HepG2 (cell line): Measurements from ENCODE around the gene TSNAXIP1. TPM values are rescaled to one million over a fixed set of nuclear protein-coding genes. Genes with fewer than 3 reads are reported as not detected.
A peak's percentile ranks its signal among the peaks of the same experiment; 100 is the strongest.

Source experiments
- ATF1 ChIP-seq: IDR thresholded peaks from 2 replicates; pipeline ENCODE4 v1.6.1; 2016; ENCODE audit warnings: mild to moderate bottlenecking, control low read depth
- EHMT2 ChIP-seq: fragments of 200-600 bp; sonication (generic); IDR thresholded peaks from 2 replicates; pipeline ENCODE4 v1.7.0; 2017; ENCODE audit warnings: antibody characterized with exemption, low read depth, low read length, borderline replicate concordance
- FOXJ3 ChIP-seq: sonication (generic); formaldehyde crosslinking; IDR thresholded peaks from 2 replicates; pipeline ENCODE4 v1.4.0; 2020; ENCODE audit warnings: missing genetic modification reagents, mild to moderate bottlenecking, borderline replicate concordance
- GATA4 ChIP-seq: sonication (generic); IDR thresholded peaks from 2 replicates; pipeline ENCODE4 v1.6.1; 2016; ENCODE audit warnings: antibody characterized with exemption, low read depth, borderline replicate concordance
- KAT2B ChIP-seq: fragments of 150-350 bp; IDR thresholded peaks from 2 replicates; pipeline ENCODE4 v1.6.1; 2014; ENCODE audit warnings: low read depth, low read length, borderline replicate concordance
- MAFG ChIP-seq: sonication (generic); formaldehyde crosslinking; IDR thresholded peaks from 2 replicates; pipeline ENCODE4 v1.5.1; 2020; ENCODE audit warnings: mild to moderate bottlenecking, missing genetic modification reagents
- MAZ ChIP-seq, 2 experiments: sonication (generic) in 1 of 2; formaldehyde crosslinking in 1 of 2; IDR thresholded peaks; 2 replicates each; pipeline versions ENCODE4 v1.5.0 to v1.6.1; 2012 to 2020; ENCODE audit warnings: low read depth in 2 of 2, mild to moderate bottlenecking in 2 of 2, borderline replicate concordance in 1 of 2, improper control_type of control experiment in 1 of 2, low read length in 1 of 2, missing genetic modification reagents in 1 of 2, moderate library complexity in 1 of 2
- MED1 ChIP-seq: sonication (generic); formaldehyde crosslinking; IDR thresholded peaks from 2 replicates; pipeline ENCODE4 v1.4.0; 2020; ENCODE audit warnings: missing genetic modification reagents
- MIER2 ChIP-seq: IDR thresholded peaks from 2 replicates; pipeline ENCODE4 v1.6.1; 2016; ENCODE audit warnings: missing biosample characterization, missing genetic modification reagents
- RBM39 ChIP-seq: fragments of 200-400 bp; formaldehyde crosslinking; IDR thresholded peaks from one replicate; pipeline ENCODE4 v1.6.1; 2018; ENCODE audit warnings: antibody characterized with exemption, mild to moderate bottlenecking, low read depth, low read length; ENCODE audit not compliant: poor library complexity, severe bottlenecking
- SOX6 ChIP-seq, 2 experiments: fragments of 450-650 bp in 1 of 2; sonication (generic) in 1 of 2; formaldehyde crosslinking in 1 of 2; IDR thresholded peaks; 2 replicates each; pipeline versions ENCODE4 v1.4.0 to v1.6.1; 2017 to 2020; ENCODE audit warnings: antibody characterized with exemption in 1 of 2, mild to moderate bottlenecking in 1 of 2, missing genetic modification reagents in 1 of 2
- TBX3 ChIP-seq: fragments of 450-650 bp; IDR thresholded peaks from 2 replicates; pipeline ENCODE4 v1.6.1; 2017; ENCODE audit warnings: antibody characterized with exemption, mild to moderate bottlenecking, inconsistent platforms, borderline replicate concordance
- ZBTB21 ChIP-seq: sonication (generic); formaldehyde crosslinking; IDR thresholded peaks from 2 replicates; pipeline ENCODE4 v1.4.0; 2020; ENCODE audit warnings: missing genetic modification reagents
- ZNF317 ChIP-seq: sonication (generic); formaldehyde crosslinking; IDR thresholded peaks from 2 replicates; pipeline ENCODE4 v1.5.0; 2020; ENCODE audit warnings: mild to moderate bottlenecking, missing genetic modification reagents
- ZSCAN29 ChIP-seq: sonication (generic); formaldehyde crosslinking; conservative IDR thresholded peaks from 2 replicates; pipeline ENCODE4 v1.4.0; 2020; ENCODE audit warnings: mild to moderate bottlenecking, missing genetic modification reagents
- polyA plus RNA-seq, 8 experiments: library from polyadenylated mRNA; depleted of rRNA in 3 of 8; stranded (reverse) in 7 of 8; unstranded in 1 of 8; fragments of >200 nt; fragmentation: Illumina TruSeq in 4 of 8; extraction: Trizol in 4 of 8; gene quantifications; 2 replicates each; pipeline versions ENCODE4 v1.2.1 to v1.2.3, GENCODE V29; 2011 to 2016; ENCODE audit warnings: low read depth in 4 of 8, missing spikeins in 1 of 8, mixed read lengths in 1 of 8; ENCODE audit not compliant: insufficient read depth in 1 of 8
- total RNA-seq, 5 experiments: library from RNA; depleted of rRNA; stranded (reverse); fragments of >200 nt; fragmentation: Illumina TruSeq; extraction: Trizol; gene quantifications; 2 replicates each; pipeline ENCODE4 v1.2.3, GENCODE V29; 2016; ENCODE audit warnings: low read depth in 1 of 5
- TF ChIP-seq, protein P1 (sequence below): sonication (generic); formaldehyde crosslinking; IDR thresholded peaks from 2 replicates; pipeline ENCODE4 v1.5.0; 2020; ENCODE audit warnings: missing genetic modification reagents
- TF ChIP-seq, protein P2 (sequence below): sonication (generic); formaldehyde crosslinking; IDR thresholded peaks from 2 replicates; pipeline ENCODE4 v1.4.0; 2020; ENCODE audit warnings: low read depth, missing genetic modification reagents
- TF ChIP-seq, protein P3 (sequence below): sonication (generic); IDR thresholded peaks from 2 replicates; pipeline ENCODE4 v1.6.1; 2016; ENCODE audit warnings: low read depth, borderline replicate concordance
- TF ChIP-seq, protein P4 (sequence below): sonication (generic); formaldehyde crosslinking; IDR thresholded peaks from 2 replicates; pipeline ENCODE4 v1.5.1; 2020; ENCODE audit warnings: mild to moderate bottlenecking, missing genetic modification reagents, moderate library complexity

The TSNAXIP1 gene
- total and polyA plus RNA-seq, 2 of the 13 experiments (the other 11 are each of a cell fraction or from before 2014, with no cell fraction given) = 0.37 to 0.86 TPM

DNA sequence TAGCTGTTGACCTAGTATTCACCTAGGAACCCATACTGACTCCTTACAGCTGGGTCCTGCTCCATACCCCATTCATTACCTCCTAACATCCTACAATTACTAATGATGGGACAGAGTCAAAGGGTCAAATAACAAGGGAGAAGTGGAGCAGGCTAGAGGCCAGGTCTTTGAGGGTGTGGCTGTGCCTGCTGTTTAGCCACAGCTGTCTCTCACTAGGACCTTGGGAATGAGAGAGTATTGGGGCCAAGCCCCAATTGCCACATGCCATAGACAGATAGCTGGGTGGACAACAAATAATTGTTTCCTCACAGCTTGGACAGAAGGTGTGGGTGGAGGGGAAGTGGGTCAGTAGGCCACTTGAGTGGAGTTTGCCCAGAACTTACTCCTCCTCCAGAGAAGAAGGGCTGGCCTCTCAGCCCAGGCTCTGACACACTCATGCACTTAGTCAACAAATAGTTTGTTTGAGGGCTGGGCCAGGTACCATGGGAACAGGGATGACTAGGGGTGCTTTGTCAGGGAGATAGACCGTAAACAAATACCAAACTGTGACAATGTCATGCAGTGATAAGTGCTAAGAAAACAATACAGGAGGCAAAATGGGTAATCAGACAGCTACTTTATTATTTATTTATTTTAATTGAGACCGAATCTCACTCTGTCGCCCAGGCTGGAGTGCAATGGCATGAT lies 51.0 kb downstream of the TSNAXIP1 start (continued):
- no peak for TF ChIP-seq KAT2B
- TF ChIP-seq EHMT2 = peak; percentile 26; the same call in 1 of the 2 replicates
- no peak for TF ChIP-seq SOX6 (IDR thresholded peaks at IDR 0.05)
- peak; percentile 90 for TF ChIP-seq SOX6 (CRISPR knock-in tag; IDR thresholded peaks at IDR 0.05)
- TF ChIP-seq, protein P1, sequence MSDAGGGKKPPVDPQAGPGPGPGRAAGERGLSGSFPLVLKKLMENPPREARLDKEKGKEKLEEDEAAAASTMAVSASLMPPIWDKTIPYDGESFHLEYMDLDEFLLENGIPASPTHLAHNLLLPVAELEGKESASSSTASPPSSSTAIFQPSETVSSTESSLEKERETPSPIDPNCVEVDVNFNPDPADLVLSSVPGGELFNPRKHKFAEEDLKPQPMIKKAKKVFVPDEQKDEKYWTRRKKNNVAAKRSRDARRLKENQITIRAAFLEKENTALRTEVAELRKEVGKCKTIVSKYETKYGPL = no peak
- TF ChIP-seq ZBTB21 (CRISPR knock-in tag) = no peak
- TF ChIP-seq MAFG (CRISPR knock-in tag) = no peak
- no peak for TF ChIP-seq RBM39
- TF ChIP-seq GATA4 = no peak
- TF ChIP-seq MIER2 (CRISPR knock-in tag) = peak; percentile 40; the same call in 1 of the 2 replicates
- TF ChIP-seq, protein P2, sequence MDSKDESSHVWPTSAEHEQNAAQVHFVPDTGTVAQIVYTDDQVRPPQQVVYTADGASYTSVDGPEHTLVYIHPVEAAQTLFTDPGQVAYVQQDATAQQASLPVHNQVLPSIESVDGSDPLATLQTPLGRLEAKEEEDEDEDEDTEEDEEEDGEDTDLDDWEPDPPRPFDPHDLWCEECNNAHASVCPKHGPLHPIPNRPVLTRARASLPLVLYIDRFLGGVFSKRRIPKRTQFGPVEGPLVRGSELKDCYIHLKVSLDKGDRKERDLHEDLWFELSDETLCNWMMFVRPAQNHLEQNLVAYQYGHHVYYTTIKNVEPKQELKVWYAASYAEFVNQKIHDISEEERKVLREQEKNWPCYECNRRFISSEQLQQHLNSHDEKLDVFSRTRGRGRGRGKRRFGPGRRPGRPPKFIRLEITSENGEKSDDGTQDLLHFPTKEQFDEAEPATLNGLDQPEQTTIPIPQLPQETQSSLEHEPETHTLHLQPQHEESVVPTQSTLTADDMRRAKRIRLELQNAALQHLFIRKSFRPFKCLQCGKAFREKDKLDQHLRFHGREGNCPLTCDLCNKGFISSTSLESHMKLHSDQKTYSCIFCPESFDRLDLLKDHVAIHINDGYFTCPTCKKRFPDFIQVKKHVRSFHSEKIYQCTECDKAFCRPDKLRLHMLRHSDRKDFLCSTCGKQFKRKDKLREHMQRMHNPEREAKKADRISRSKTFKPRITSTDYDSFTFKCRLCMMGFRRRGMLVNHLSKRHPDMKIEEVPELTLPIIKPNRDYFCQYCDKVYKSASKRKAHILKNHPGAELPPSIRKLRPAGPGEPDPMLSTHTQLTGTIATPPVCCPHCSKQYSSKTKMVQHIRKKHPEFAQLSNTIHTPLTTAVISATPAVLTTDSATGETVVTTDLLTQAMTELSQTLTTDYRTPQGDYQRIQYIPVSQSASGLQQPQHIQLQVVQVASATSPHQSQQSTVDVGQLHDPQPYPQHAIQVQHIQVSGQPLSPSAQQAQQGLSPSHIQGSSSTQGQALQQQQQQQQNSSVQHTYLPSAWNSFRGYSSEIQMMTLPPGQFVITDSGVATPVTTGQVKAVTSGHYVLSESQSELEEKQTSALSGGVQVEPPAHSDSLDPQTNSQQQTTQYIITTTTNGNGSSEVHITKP = 0 out of 2 replicates have a peak, but pooled peaks have one; percentile 13
- TF ChIP-seq MED1 (CRISPR knock-in tag) = peak; percentile 42; the same call in 1 of the 2 replicates
- TF ChIP-seq, protein P3, sequence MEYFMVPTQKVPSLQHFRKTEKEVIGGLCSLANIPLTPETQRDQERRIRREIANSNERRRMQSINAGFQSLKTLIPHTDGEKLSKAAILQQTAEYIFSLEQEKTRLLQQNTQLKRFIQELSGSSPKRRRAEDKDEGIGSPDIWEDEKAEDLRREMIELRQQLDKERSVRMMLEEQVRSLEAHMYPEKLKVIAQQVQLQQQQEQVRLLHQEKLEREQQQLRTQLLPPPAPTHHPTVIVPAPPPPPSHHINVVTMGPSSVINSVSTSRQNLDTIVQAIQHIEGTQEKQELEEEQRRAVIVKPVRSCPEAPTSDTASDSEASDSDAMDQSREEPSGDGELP = peak; percentile 80
- peak; percentile 86; the same call in 1 of the 2 replicates for TF ChIP-seq TBX3
- TF ChIP-seq MAZ (IDR thresholded peaks at IDR 0.05; ENCODE audit: borderline replicate concordance, low read depth, low read length) = peak; percentile 42; the same call in 1 of the 2 replicates
- 0 out of 2 replicates have a peak, but pooled peaks have one; percentile 43 for TF ChIP-seq MAZ (CRISPR knock-in tag; IDR thresholded peaks at IDR 0.05; ENCODE audit: low read depth)
- TF ChIP-seq, protein P4, sequence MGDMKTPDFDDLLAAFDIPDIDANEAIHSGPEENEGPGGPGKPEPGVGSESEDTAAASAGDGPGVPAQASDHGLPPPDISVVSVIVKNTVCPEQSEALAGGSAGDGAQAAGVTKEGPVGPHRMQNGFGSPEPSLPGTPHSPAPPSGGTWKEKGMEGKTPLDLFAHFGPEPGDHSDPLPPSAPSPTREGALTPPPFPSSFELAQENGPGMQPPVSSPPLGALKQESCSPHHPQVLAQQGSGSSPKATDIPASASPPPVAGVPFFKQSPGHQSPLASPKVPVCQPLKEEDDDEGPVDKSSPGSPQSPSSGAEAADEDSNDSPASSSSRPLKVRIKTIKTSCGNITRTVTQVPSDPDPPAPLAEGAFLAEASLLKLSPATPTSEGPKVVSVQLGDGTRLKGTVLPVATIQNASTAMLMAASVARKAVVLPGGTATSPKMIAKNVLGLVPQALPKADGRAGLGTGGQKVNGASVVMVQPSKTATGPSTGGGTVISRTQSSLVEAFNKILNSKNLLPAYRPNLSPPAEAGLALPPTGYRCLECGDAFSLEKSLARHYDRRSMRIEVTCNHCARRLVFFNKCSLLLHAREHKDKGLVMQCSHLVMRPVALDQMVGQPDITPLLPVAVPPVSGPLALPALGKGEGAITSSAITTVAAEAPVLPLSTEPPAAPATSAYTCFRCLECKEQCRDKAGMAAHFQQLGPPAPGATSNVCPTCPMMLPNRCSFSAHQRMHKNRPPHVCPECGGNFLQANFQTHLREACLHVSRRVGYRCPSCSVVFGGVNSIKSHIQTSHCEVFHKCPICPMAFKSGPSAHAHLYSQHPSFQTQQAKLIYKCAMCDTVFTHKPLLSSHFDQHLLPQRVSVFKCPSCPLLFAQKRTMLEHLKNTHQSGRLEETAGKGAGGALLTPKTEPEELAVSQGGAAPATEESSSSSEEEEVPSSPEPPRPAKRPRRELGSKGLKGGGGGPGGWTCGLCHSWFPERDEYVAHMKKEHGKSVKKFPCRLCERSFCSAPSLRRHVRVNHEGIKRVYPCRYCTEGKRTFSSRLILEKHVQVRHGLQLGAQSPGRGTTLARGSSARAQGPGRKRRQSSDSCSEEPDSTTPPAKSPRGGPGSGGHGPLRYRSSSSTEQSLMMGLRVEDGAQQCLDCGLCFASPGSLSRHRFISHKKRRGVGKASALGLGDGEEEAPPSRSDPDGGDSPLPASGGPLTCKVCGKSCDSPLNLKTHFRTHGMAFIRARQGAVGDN = no peak
- TF ChIP-seq ZSCAN29 (CRISPR knock-in tag) = no peak
- peak; percentile 71; the same call in 1 of the 2 replicates for TF ChIP-seq FOXJ3
- no peak for TF ChIP-seq ATF1
- TF ChIP-seq ZNF317 (CRISPR knock-in tag) = no peak
